Thyroid gland (tissue), 4 donors: ENCODE data around the gene CFAP221. TPM values are rescaled to one million over a fixed set of nuclear protein-coding genes. Genes with fewer than 3 reads are reported as not detected.

Experiments
- DNase-seq, 2 donors: peaks; one replicate each; pipeline ENCODE4 v3.0.0-alpha.2; 2019
- H3K27ac ChIP-seq, 3 donors: fragments of 200-600 bp; sonication (generic); 1 replicate in 2 of 3; 2 replicates in 1 of 3; pipeline ENCODE4 v1.5.1; 2016 to 2019; ENCODE audit warnings: mild to moderate bottlenecking in 1 of 3, moderate library complexity in 1 of 3
- H3K27me3 ChIP-seq: fragments of 200-600 bp; sonication (generic); one replicate; pipeline ENCODE4 v1.5.1; 2019
- H3K36me3 ChIP-seq, 2 donors: fragments of 200-600 bp; sonication (generic); one replicate each; pipeline ENCODE4 v1.5.1; 2016 to 2019
- H3K4me1 ChIP-seq, 2 donors: fragments of 200-600 bp; sonication (generic); one replicate each; pipeline ENCODE4 v1.5.1; 2017 to 2019
- H3K4me3 ChIP-seq, 3 donors: fragments of 200-600 bp; sonication (generic); replicated peaks in 1 of 3; 1 replicate in 2 of 3; 2 replicates in 1 of 3; pipeline ENCODE4 v1.5.1; 2016; ENCODE audit warnings: mild to moderate bottlenecking in 1 of 3
- H3K9me3 ChIP-seq: fragments of 200-600 bp; sonication (generic); one replicate; pipeline ENCODE4 v1.5.1; 2017
- POLR2A ChIP-seq, 2 donors: fragments of 450-650 bp; IDR thresholded peaks; one replicate each; pipeline ENCODE4 v1.6.1; 2017; ENCODE audit warnings: antibody characterized with exemption in 2 of 2, mild to moderate bottlenecking in 2 of 2, moderate library complexity in 1 of 2
- WGBS, 2 donors: methylation state at CpG; one replicate each; pipeline ENCODE4 v1.1.5; 2017; 5-methylcytosine and 5-hydroxymethylcytosine counted together
- intact Hi-C: fragments of 100-400 bp; cut with DNase I; formaldehyde crosslinking; loops from one replicate; pipeline ENCODE4 v1.15.1; 2023
- total RNA-seq, 4 donors: library from RNA; depleted of rRNA; stranded (reverse); fragments of >200 nt; gene quantifications; one replicate each; pipeline ENCODE4 v1.2.3, GENCODE V29; 2016
- TF ChIP-seq, protein P1 (sequence below), 6 experiments: fragments of 200-600 bp in 3 of 6; fragments of 450-650 bp in 3 of 6; sonication (generic) in 3 of 6; IDR thresholded peaks; one replicate each; pipeline ENCODE4 v1.5.1; 2016 to 2019; ENCODE audit warnings: antibody characterized with exemption in 6 of 6, mild to moderate bottlenecking in 2 of 6, inconsistent platforms in 1 of 6, moderate library complexity in 1 of 6

Gene CFAP221
- total RNA-seq, 4 donors from 2014 or later = 1.6 to 13.1 (median 9.7) TPM

- no peaks in the 10 kb centered on the region for H3K36me3 ChIP-seq
- no peak for DNase-seq
- WGBS, 2 donors = 47 to 65% methylated on average over 3 of the region's 3 CpGs
- peaks cover 3 to 8% of the 10 kb centered on the region in 2 donors for H3K4me1 ChIP-seq
- no peak for TF ChIP-seq POLR2A (IDR thresholded peaks at IDR 0.05)
- no peak overlapping the region for H3K4me3 ChIP-seq
- H3K9me3 ChIP-seq = no peaks in the 10 kb centered on the region
- H3K27me3 ChIP-seq = no peaks in the 10 kb centered on the region
- no peak overlapping the region for H3K27ac ChIP-seq
- intact Hi-C loops = no loop called here
Measured at GRCh38 chr2:119645173-119645855, 101.1 kb downstream of the CFAP221 start.

- no peak for DNase-seq
- no peaks in the 10 kb centered on the region for H3K27me3 ChIP-seq
- intact Hi-C loops = no loop called here
- no peak overlapping the region for H3K4me3 ChIP-seq
- no peaks in the 10 kb centered on the region for H3K36me3 ChIP-seq
- 82 to 96% methylated on average over 3 of the region's 3 CpGs for WGBS, 2 donors
- H3K9me3 ChIP-seq = no peaks in the 10 kb centered on the region
- peaks cover 3 to 8% of the 10 kb centered on the region in 2 donors for H3K4me1 ChIP-seq
- no peak for TF ChIP-seq POLR2A (IDR thresholded peaks at IDR 0.05)
- TF ChIP-seq, protein P1, sequence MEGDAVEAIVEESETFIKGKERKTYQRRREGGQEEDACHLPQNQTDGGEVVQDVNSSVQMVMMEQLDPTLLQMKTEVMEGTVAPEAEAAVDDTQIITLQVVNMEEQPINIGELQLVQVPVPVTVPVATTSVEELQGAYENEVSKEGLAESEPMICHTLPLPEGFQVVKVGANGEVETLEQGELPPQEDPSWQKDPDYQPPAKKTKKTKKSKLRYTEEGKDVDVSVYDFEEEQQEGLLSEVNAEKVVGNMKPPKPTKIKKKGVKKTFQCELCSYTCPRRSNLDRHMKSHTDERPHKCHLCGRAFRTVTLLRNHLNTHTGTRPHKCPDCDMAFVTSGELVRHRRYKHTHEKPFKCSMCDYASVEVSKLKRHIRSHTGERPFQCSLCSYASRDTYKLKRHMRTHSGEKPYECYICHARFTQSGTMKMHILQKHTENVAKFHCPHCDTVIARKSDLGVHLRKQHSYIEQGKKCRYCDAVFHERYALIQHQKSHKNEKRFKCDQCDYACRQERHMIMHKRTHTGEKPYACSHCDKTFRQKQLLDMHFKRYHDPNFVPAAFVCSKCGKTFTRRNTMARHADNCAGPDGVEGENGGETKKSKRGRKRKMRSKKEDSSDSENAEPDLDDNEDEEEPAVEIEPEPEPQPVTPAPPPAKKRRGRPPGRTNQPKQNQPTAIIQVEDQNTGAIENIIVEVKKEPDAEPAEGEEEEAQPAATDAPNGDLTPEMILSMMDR (IDR thresholded peaks at IDR 0.05) = no peak
- no peak overlapping the region for H3K27ac ChIP-seq
Measured at GRCh38 chr2:119646149-119646548, 101.9 kb downstream of the CFAP221 start.

- 76 to 87% methylated on average over 7 of the region's 7 CpGs for WGBS, 2 donors
- H3K36me3 ChIP-seq = no peaks in the 10 kb centered on the region
- H3K4me1 ChIP-seq = no peaks in the 10 kb centered on the region
- no peaks in the 10 kb centered on the region for H3K27me3 ChIP-seq
- H3K4me3 ChIP-seq = no peak overlapping the region
- TF ChIP-seq, protein P1 (IDR thresholded peaks at IDR 0.05) = no peak
- TF ChIP-seq POLR2A (IDR thresholded peaks at IDR 0.05) = no peak
- intact Hi-C loops = no loop called here
- no peak for DNase-seq
- H3K27ac ChIP-seq = no peak overlapping the region
- H3K9me3 ChIP-seq = no peaks in the 10 kb centered on the region
Measured at GRCh38 chr2:119647440-119648169, 103.4 kb downstream of the CFAP221 start.

DNA sequence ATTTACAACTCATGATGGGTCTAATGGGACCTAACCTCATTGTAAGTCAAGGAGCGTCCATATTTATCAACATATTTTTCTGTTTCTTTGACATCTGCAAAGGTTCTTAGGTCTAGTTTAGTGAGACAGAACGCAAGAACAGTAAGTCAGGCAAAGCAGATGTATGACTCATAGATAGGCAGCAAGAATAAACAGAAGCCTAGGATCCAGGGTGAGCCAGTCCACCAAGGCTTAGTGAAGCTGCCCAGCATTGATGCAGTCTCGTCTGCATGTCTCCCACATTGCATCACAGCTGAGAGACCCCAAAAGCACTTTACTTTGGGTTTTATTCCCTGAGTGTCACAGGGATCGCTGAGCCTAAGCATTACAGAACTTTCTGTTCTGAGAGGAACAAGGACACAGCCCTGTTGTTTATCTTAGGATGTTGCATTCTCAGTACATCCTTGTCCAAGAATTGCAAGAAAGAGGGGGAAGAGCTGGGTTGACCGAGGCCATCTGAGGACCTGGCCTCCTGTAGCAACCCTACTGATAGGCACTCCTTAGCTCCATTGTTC, 105.2 kb downstream of the CFAP221 start:
- Histone ChIP-seq H3K36me3 (no peaks in the 10 kb centered on the region), H3K4me1 (no peaks in the 10 kb centered on the region), H3K27me3 (no peaks in the 10 kb centered on the region), H3K27ac (no peak overlapping the region), H3K9me3 (no peaks in the 10 kb centered on the region), H3K4me3 (no peak overlapping the region)
- TF ChIP-seq, protein P1 (IDR thresholded peaks at IDR 0.05) = no peak
- no peak for TF ChIP-seq POLR2A (IDR thresholded peaks at IDR 0.05)
- DNase-seq = no peak
- intact Hi-C loops = no loop called here
- WGBS, 2 donors = 92 to 93% methylated on average over 5 of the region's 5 CpGs

- no peak for DNase-seq
- Histone ChIP-seq H3K27ac (no peak overlapping the region), H3K4me3 (no peak overlapping the region), H3K4me1 (no peaks in the 10 kb centered on the region), H3K36me3 (no peaks in the 10 kb centered on the region), H3K27me3 (no peaks in the 10 kb centered on the region), H3K9me3 (no peaks in the 10 kb centered on the region)
- intact Hi-C loops = no loop called here
- 89 to 90% methylated on average over 3 of the region's 3 CpGs for WGBS, 2 donors
- TF ChIP-seq, protein P1 (IDR thresholded peaks at IDR 0.05) = no peak
Measured at GRCh38 chr2:119650206-119650605, 106.0 kb downstream of the CFAP221 start.
